ENCODE results near the gene GSTM2. TPM values are rescaled to one million over a fixed set of nuclear protein-coding genes. Genes with fewer than 3 reads are reported as not detected.

Gene GSTM2
- total RNA-seq, 1 experiment from 2014 or later = 10.2 TPM

- H3F3A ChIP-seq (ENCODE audit: insufficient read depth, low read depth) = peaks cover 18% of the 10 kb centered on the region; the same call in 1 of the 2 replicates
- H3K9me3 ChIP-seq (ENCODE audit: insufficient read depth, low read depth) = no peaks in the 10 kb centered on the region
- BruUV-seq (replicated peaks) = TSS peak; percentile 33
- peak overlapping the region; percentile 49 for H3K4me2 ChIP-seq
- H3K4me3 ChIP-seq = no peak overlapping the region
- intact Hi-C loops (cut with micrococcal nuclease; ENCODE audit: unreplicated experiment) = loop anchor here (1.0 kb wide), 2 partner anchors 90 to 348 kb away; partner anchors contain the start of gene AHCYL1
- H3K36me3 ChIP-seq (ENCODE audit: low read depth) = no peaks in the 10 kb centered on the region; the same call in 1 of the 2 replicates
- no peaks in the 10 kb centered on the region for H3K27me3 ChIP-seq (ENCODE audit: insufficient read depth, low read depth)
- ChIA-PET POLR2A (ENCODE audit: unreplicated experiment) (interaction anchor here (0.5 to 1.0 kb wide), 5 partner anchors 88 to 462 kb away, joined by 3 to 5 read pairs (median 3); partner anchors contain the start of gene GNAI3), CTCF (interaction anchor here (0.6 to 2.5 kb wide), 9 partner anchors 15 to 348 kb away, joined by 3 to 12 read pairs (median 5); partner anchors contain the start of genes AHCYL1 and GNAI3)
- H3K9me2 ChIP-seq (ENCODE audit: insufficient read depth) = no peaks in the 10 kb centered on the region
- H4K20me1 ChIP-seq (ENCODE audit: insufficient read depth) = no peaks in the 10 kb centered on the region
- TF ChIP-seq EZH2 (IDR thresholded peaks at IDR 0.05; ENCODE audit: low read depth) = no peak
- no peak for TF ChIP-seq CTCF (conservative IDR thresholded peaks at IDR 0.05)
- H2AFZ ChIP-seq = peak overlapping the region; percentile 35
- peak overlapping the region; percentile 52 for H3K27ac ChIP-seq
- H3K4me1 ChIP-seq (replicated peaks; ENCODE audit: insufficient read depth) = peaks cover 18% of the 10 kb centered on the region
- peak; percentile 63 to 70 for DNase-seq
- no peaks in the 10 kb centered on the region for H3K79me2 ChIP-seq (ENCODE audit: low read depth)
Measured at GRCh38 chr1:109636201-109636952, 31.5 kb upstream of the GSTM2 start.

GRCh38 chr1:109637446-109637845 lies 30.4 kb upstream of the GSTM2 start:
- ChIA-PET POLR2A (ENCODE audit: unreplicated experiment) (interaction anchor here (0.6 kb wide), 2 partner anchors 96 to 168 kb away, joined by 5 to 8 read pairs; no protein-coding TSS in a partner anchor), CTCF (interaction anchor here (1.0 to 2.5 kb wide), 6 partner anchors 14 to 346 kb away, joined by 4 to 7 read pairs (median 5); partner anchors contain the start of gene GNAI3)
- DNase-seq = no peak
- Histone ChIP-seq H3K27ac (no peak overlapping the region), H3K9me3 (ENCODE audit: insufficient read depth, low read depth) (no peaks in the 10 kb centered on the region), H3K4me1 (replicated peaks; ENCODE audit: insufficient read depth) (peaks cover 18% of the 10 kb centered on the region), H3K4me2 (no peak overlapping the region), H2AFZ (no peak overlapping the region), H3K36me3 (ENCODE audit: low read depth) (no peaks in the 10 kb centered on the region), H4K20me1 (ENCODE audit: insufficient read depth) (no peaks in the 10 kb centered on the region), H3K9me2 (ENCODE audit: insufficient read depth) (no peaks in the 10 kb centered on the region), H3K27me3 (ENCODE audit: insufficient read depth, low read depth) (no peaks in the 10 kb centered on the region), H3K4me3 (no peak overlapping the region), H3F3A (ENCODE audit: insufficient read depth, low read depth) (peaks cover 18% of the 10 kb centered on the region; the same call in 1 of the 2 replicates), H3K79me2 (ENCODE audit: low read depth) (no peaks in the 10 kb centered on the region)
- TF ChIP-seq CTCF (conservative IDR thresholded peaks at IDR 0.05) = no peak
- TF ChIP-seq EZH2 (IDR thresholded peaks at IDR 0.05; ENCODE audit: low read depth) = no peak
- intact Hi-C loops (cut with micrococcal nuclease; ENCODE audit: unreplicated experiment) = no loop called here
- no TSS peak for BruUV-seq (replicated peaks)

DNA sequence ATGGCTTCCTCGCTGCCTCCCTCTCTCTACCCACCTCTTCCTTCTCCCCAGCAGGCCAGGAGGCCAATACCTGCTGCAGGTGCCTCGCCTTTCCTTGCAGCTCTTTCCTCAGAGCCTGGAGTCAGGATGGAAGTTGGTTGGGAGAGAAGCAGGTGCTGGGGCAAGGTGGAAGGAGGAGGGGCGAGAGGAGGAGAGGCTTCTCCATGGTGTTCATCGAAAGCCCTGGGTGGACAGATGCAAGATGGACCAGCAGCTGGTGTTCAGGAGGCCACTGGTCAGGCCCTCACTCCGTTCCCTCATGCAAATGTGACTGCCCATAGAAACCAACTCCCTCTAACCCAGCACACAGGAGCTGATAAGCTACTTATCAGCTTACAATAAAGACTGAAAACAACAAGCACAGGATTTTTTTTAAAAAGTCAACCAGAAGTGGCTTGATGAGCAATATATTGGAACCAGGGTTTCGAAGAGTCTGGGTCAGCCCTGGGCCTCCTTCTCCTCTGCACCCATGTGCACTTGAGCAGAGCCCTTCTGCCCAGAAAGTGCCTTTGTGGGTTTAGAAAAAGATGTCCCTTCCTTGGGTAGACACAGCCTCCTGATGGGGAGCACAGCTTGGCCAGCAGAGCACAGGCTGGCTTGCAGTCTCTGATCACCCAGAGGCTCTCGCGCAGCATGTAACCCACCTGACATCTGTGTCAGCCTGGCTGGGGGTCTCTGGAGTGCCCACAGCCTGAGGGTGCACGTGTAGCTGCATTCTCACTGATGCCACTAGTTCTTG lies 28.6 kb upstream of the GSTM2 start:
- no peaks in the 10 kb centered on the region for H3K9me2 ChIP-seq (ENCODE audit: insufficient read depth)
- CTCF ChIA-PET = interaction anchor here (2.1 to 3.9 kb wide), 4 partner anchors 12 to 345 kb away, joined by 20 to 48 read pairs (median 22); partner anchors contain the start of gene AHCYL1
- BruUV-seq (replicated peaks) = no TSS peak
- no peak overlapping the region for H3K4me2 ChIP-seq
- H3K27me3 ChIP-seq (ENCODE audit: insufficient read depth, low read depth) = no peaks in the 10 kb centered on the region
- no peaks in the 10 kb centered on the region for H4K20me1 ChIP-seq (ENCODE audit: insufficient read depth)
- H2AFZ ChIP-seq = no peak overlapping the region
- H3K79me2 ChIP-seq (ENCODE audit: low read depth) = no peaks in the 10 kb centered on the region
- no peaks in the 10 kb centered on the region for H3K36me3 ChIP-seq (ENCODE audit: low read depth)
- peaks cover 13% of the 10 kb centered on the region; the same call in 1 of the 2 replicates for H3F3A ChIP-seq (ENCODE audit: insufficient read depth, low read depth)
- no peak overlapping the region for H3K4me3 ChIP-seq
- no peak overlapping the region for H3K27ac ChIP-seq
- H3K9me3 ChIP-seq (ENCODE audit: insufficient read depth, low read depth) = no peaks in the 10 kb centered on the region
- DNase-seq = peak in 1 of 2 experiments; percentile 9
- TF ChIP-seq CTCF (conservative IDR thresholded peaks at IDR 0.05) (no peak), EZH2 (IDR thresholded peaks at IDR 0.05; ENCODE audit: low read depth) (no peak)
- POLR2A ChIA-PET (ENCODE audit: unreplicated experiment) = no interaction called here
- H3K4me1 ChIP-seq (replicated peaks; ENCODE audit: insufficient read depth) = peaks cover 28% of the 10 kb centered on the region
- intact Hi-C loops (cut with micrococcal nuclease; ENCODE audit: unreplicated experiment) = no loop called here
